GM21737 (cell line): ENCODE results near the gene DEFB131A.
"Not testable (repeated sequence)": the region's sequence is repeated elsewhere in the genome, so short reads cannot be mapped to it uniquely, and the experiment has no call there.

Experiments
- ATAC-seq: cut with Tn5 transposase; IDR thresholded peaks from one replicate; pipeline ENCODE4 v1.9.1; 2021; ENCODE audit warnings: mild to moderate bottlenecking, moderate library complexity; ENCODE audit not compliant: unreplicated experiment

Gene DEFB131A

GRCh38 chr4:9444114-9444513 lies at the start of gene DEFB131A:
TSS of gene DEFB131A (plus strand) at chr4:9444414. CDS start at chr4:9444534, 120 bp downstream.
- not testable (repeated sequence) for ATAC-seq

GRCh38 chr4:9405774-9406173 lies 38.4 kb upstream of the DEFB131A start:
- not testable (repeated sequence) for ATAC-seq

DNA sequence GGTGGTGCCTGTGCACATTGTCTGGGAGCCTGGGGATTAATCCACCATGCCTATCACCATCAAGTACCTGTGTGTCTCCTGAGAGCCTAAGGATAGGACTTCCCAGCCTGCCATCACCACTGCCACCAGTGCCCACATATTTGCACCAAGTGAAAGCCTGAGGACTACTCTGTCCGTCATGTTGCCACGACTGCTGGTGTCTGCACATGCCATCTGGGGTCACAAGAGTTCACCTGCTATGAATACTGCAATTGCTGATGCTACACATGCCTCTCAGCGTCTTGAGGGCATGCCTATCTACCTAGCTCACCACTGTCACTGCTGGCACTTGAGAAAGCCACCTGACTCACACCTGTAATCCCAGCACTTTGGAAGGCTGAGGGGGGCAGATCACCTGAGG lies 37.7 kb upstream of the DEFB131A start:
- ATAC-seq = not testable (repeated sequence)

GRCh38 chr4:9409793-9410192 lies 34.4 kb upstream of the DEFB131A start:
- ATAC-seq = no peak

DNA sequence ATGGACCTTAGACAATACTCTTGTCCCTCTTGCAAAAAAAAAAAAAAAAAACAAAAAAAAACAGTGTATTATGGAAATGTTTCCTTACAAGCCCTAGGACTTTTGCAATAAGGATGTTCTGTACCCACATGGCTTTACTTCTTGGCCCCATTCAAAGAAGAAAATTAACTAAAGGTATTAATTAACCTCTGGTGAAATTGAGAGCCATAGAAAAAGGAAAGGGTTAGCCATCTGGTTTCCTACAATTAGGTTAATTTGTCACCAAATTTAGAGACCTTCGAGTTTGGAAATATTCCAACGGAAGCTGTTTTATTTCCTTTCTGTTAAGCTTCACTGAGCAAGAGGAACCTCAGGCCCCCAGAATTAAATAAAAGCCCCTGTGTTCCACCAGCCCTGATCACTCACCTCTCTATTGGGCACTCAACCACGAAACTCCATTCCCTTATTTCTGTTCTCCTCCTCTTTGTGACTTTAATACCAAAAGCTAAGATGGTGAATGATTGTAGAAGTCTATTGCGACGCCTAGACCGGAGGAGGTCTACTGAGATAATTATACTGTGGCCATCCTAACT lies 22.2 kb upstream of the DEFB131A start:
- peak; percentile 60 for ATAC-seq

DNA sequence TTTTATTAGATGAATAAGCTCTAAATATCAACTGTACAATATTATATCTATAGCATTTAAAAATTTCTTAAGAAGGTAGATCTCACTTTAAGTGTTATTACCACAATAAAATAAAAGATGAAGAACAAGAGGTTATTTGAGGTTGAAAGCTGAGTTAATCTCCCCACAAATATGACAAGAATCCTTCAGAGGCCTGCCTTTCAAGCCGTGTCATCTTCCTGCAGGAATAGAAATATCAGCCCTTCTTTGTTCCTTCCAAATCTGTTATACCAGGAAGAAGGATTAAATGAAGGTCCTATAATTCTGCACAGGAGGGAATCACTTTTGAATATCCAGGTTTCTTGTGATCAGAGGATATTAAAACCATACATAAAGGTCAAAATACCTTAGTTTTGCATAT lies 18.3 kb upstream of the DEFB131A start:
- not testable (repeated sequence) for ATAC-seq

GRCh38 chr4:9430061-9430460 lies 14.2 kb upstream of the DEFB131A start:
- ATAC-seq = not testable (repeated sequence)

GRCh38 chr4:9433320-9433719 lies 10.9 kb upstream of the DEFB131A start:
- ATAC-seq = not testable (repeated sequence)

- ATAC-seq = not testable (repeated sequence)
Observed at GRCh38 chr4:9436728-9437127, 7.5 kb upstream of the DEFB131A start.

- ATAC-seq = not testable (repeated sequence)
Observed at GRCh38 chr4:9442355-9442754, 1.9 kb upstream of the DEFB131A start.

DNA sequence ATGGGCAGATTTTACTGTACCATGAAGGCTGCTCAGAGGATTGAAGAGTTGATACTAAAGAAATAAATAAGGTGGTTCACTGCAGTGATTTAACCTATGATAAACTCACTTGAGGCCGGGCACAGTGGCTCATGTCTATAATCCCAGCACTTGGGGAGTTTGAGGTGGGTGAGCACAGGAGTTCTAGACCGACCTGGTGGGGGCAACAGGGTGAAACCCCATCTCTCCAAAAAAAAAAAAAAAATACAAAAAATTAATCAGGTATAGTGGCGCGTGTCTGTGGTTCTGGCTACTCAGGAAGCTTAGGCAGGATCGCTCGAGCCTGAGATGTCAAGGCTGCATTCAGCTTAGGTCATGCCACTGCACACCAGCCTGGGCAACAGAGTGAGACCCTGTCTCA lies 467 bp downstream of the DEFB131A start:
- ATAC-seq = not testable (repeated sequence)

GRCh38 chr4:9452251-9452650 lies 8.0 kb downstream of the DEFB131A start:
- ATAC-seq = not testable (repeated sequence)

- ATAC-seq = not testable (repeated sequence)
Observed at GRCh38 chr4:9454284-9454683, 10.1 kb downstream of the DEFB131A start.

DNA sequence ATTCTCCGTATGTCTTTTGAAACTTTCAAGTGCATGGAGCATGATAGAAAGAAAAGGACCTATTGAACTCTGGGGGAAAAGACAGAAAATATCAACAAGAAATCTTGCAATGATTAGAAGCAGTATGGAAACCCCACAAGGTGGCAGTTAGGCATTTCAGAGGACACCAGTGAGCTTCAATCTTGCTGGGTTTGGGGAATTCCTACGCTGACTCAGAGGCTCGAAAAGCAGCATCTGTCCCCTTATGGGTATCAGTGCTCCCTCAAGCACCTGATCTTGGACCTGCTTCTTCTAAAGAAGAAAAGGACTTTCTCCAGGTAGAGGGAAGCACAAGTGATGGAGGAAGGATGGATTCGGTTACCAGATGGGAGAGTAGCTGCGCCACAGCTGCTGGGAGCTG lies 10.8 kb downstream of the DEFB131A start:
- not testable (repeated sequence) for ATAC-seq

DNA sequence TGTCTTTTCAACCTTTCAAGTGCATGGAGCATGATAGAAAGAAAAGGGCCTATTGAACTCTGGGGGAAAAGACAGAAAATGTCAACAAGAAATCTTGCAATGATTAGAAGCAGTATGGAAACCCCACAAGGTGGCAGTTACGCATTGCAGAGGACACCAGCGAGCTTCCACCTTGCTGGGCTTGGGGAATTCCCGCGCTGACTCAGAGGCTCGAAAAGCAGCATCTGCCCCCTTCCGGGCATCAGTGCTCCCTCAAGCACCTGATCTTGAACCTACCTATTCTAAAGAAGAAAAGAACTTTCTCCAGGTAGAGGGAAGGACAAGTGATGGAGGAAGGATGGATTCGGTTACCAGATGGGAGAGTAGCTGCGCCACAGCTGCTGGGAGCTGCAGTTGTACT lies 35.3 kb downstream of the DEFB131A start:
- ATAC-seq = not testable (repeated sequence)

DNA sequence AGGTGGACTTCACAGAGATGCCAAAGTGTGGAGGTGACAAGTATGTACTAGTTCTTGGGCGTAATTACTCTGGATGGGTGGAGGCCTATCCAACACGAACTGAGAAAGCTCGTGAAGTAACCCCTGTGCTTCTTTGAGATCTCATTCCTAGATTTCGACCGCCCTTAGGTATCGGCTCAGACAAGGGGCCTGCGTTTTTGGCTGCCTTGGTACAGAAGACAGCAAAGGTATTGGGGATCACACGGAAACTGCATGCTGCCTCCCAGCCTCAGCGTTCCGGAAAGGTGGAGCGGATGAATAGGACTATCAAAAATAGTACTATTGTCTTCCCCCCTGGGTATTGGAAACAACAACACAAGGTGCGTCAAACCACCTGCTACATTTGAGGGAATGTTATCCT lies 35.9 kb downstream of the DEFB131A start:
- ATAC-seq = not testable (repeated sequence)

- ATAC-seq = not testable (repeated sequence)
Observed at GRCh38 chr4:9482871-9483270, 38.7 kb downstream of the DEFB131A start.

DNA sequence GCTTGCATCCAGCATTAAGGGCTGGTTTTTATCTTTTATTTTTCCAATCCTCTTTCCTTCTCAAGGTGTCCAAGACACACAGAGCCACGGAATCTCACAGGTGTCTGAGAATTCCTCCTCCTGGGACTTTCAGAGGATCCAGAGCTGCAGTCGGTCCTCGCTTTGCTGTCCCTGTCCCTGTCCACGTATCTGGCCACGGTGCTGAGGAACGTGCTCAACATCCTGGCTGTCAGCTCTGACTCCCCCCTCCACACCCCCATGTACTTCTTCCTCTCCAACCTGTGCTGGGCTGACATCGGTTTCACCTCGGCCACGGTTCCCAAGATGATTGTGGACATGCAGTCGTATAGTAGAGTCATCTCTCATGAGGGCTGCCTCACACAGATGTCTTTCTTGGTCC lies 39.5 kb downstream of the DEFB131A start:
- ATAC-seq = not testable (repeated sequence)

DNA sequence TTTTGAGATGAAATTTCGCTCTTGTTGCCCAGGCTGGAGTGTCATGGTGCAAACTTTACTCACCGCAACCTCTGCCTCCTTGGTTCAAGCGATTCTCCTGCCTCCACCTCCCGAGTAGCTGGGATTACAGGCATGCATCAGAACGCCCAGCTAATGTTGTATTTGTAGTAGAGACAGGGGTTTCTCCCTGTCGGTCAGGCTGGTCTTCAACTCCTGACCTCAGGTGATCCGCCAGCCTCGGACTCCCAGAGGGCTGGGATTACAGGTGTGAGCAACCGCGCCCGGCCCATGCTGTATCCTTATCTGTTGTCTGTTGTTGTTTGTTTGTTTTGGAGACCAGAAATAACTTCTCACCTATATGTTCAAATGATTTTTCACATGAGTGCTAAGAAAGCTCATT lies 42.7 kb downstream of the DEFB131A start:
- not testable (repeated sequence) for ATAC-seq

DNA sequence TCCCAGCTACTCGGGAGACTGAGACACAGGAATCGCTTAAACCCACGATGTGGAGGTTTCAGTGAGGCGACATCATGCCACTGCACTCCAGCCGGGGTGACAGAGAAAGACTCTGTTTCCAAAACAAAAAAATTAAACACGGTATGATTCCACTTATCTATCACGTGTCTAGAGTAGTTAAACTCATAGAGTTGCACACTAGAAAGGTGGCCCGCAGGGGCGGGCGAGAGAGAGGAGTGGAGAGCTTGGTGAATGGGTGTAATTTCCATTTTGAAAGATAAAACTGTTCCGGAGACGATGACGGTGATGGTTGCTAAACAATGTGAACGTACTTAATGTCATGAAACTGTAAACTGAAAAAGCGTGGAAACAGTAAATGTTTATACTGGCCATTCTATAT lies 44.6 kb downstream of the DEFB131A start:
- not testable (repeated sequence) for ATAC-seq

GRCh38 chr4:9490496-9490895 lies 46.3 kb downstream of the DEFB131A start:
- not testable (repeated sequence) for ATAC-seq

DNA sequence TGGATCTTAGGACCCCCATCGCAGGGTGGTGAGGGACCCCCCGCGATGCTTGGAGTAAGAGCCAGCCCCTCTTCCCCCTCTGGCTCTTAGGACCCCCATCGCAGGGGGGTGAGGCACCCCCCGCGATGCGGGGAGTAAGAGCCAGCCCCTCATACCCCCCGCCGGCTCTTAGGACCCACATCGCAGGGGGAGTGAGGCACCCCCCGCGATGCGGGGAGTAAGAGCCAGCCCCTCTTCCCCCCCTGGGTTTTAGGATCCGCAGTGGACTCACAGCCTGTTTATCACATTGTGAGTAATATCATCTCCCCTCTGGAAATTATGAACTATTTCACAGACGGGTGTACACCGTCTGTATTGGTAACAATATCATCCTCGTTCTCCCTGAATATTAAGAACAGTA lies 46.8 kb downstream of the DEFB131A start:
- ATAC-seq = not testable (repeated sequence)

GRCh38 chr4:9493589-9493988 lies 49.4 kb downstream of the DEFB131A start:
- ATAC-seq = not testable (repeated sequence)
